Lung microvascular endothelial cell (primary cell): ENCODE results near the gene LMX1A. TPM values are rescaled to one million over a fixed set of nuclear protein-coding genes. Genes with fewer than 3 reads are reported as not detected.

ENCODE experiments used
- DNase-seq, 2 donors: peaks; one replicate each; pipeline versions ENCODE4 v3.0.0 to v3.0.0-alpha.2; 2010; ENCODE audit warnings: low read depth in 2 of 2
- total RNA-seq: library from RNA; depleted of rRNA; stranded (reverse); fragments of >200 nt; gene quantifications from 2 replicates; pipeline ENCODE4 v1.2.1, GENCODE V29; 2014

The LMX1A gene
- total RNA-seq, 1 donor from 2014 or later = not detected

GRCh38 chr1:165325460-165326203 lies 30.9 kb downstream of the LMX1A start:
- no peak for DNase-seq

- DNase-seq = no peak
Measured at GRCh38 chr1:165324050-165324449, 32.5 kb downstream of the LMX1A start.

- DNase-seq = no peak
Measured at GRCh38 chr1:165317612-165318011, 38.9 kb downstream of the LMX1A start.

GRCh38 chr1:165316153-165316772 lies 40.3 kb downstream of the LMX1A start:
- no peak for DNase-seq

- DNase-seq = no peak
Measured at GRCh38 chr1:165315481-165315880, 41.0 kb downstream of the LMX1A start.

- DNase-seq = no peak
Measured at GRCh38 chr1:165313903-165314302, 42.6 kb downstream of the LMX1A start.

- no peak for DNase-seq
Measured at GRCh38 chr1:165312591-165312990, 43.9 kb downstream of the LMX1A start.

GRCh38 chr1:165306543-165307434 lies 49.7 kb downstream of the LMX1A start:
- no peak for DNase-seq

GRCh38 chr1:165303386-165303785 lies 53.1 kb downstream of the LMX1A start:
- DNase-seq = no peak

- DNase-seq = no peak
Measured at GRCh38 chr1:165300400-165300903, 56.1 kb downstream of the LMX1A start.

GRCh38 chr1:165298203-165298820 lies 58.2 kb downstream of the LMX1A start:
- no peak for DNase-seq

GRCh38 chr1:165296205-165296604 lies 60.3 kb downstream of the LMX1A start:
- no peak for DNase-seq

- DNase-seq = no peak
Measured at GRCh38 chr1:165290148-165290547, 66.4 kb downstream of the LMX1A start.

GRCh38 chr1:165289556-165289955 lies 67.0 kb downstream of the LMX1A start:
- DNase-seq = no peak

GRCh38 chr1:165288350-165289120 lies 68.0 kb downstream of the LMX1A start:
- no peak for DNase-seq

- DNase-seq = no peak
Measured at GRCh38 chr1:165287781-165288180, 68.7 kb downstream of the LMX1A start.

GRCh38 chr1:165287329-165287728 lies 69.2 kb downstream of the LMX1A start:
- DNase-seq = no peak

GRCh38 chr1:165284454-165284853 lies 72.1 kb downstream of the LMX1A start:
- no peak for DNase-seq

- DNase-seq = no peak
Measured at GRCh38 chr1:165281207-165281901, 75.2 kb downstream of the LMX1A start.

GRCh38 chr1:165279882-165280281 lies 76.6 kb downstream of the LMX1A start:
- no peak for DNase-seq
